Pancreas (tissue), 10 donors: ENCODE results near the gene CUX1. TPM values are rescaled to one million over a fixed set of nuclear protein-coding genes. Genes with fewer than 3 reads are reported as not detected.

ENCODE experiments used
- ATAC-seq, 4 donors: fragments of 200-7000 bp; cut with Tn5 transposase; one replicate each; pipeline versions ENCODE4 v1.8.0 to v1.9.1; 2020; ENCODE audit warnings: mild to moderate bottlenecking in 4 of 4, moderate library complexity in 4 of 4
- DNase-seq, 6 donors: peaks; one replicate each; pipeline ENCODE4 v3.0.0-alpha.2; 2020
- FAIRE-seq: peaks from 2 replicates; lab custom pipeline; 2012; peaks lifted over from hg19 to GRCh38; lab: Jason Lieb, UNC
- H3K27ac ChIP-seq, 4 donors: fragments of 200-600 bp; sonication (generic); 1 replicate in 3 of 4; 2 replicates in 1 of 4; pipeline versions ENCODE4 v1.5.0 to v1.8.0; 2020
- H3K27me3 ChIP-seq, 4 donors: fragments of 200-600 bp; one replicate each; pipeline ENCODE4 v1.8.0; 2021
- H3K36me3 ChIP-seq, 3 donors: fragments of 200-600 bp; sonication (generic) in 1 of 3; one replicate each; pipeline versions ENCODE4 v1.5.0 to v1.8.0; 2020 to 2021
- H3K4me1 ChIP-seq, 3 donors: fragments of 200-600 bp; one replicate each; pipeline ENCODE4 v1.8.0; 2021
- H3K4me3 ChIP-seq, 4 donors: fragments of 200-600 bp; sonication (generic) in 2 of 4; one replicate each; pipeline versions ENCODE4 v1.5.0 to v1.8.0; 2020 to 2021
- H3K9me3 ChIP-seq, 4 donors: fragments of 200-600 bp; one replicate each; pipeline ENCODE4 v1.8.0; 2021
- WGBS, 2 donors: extraction: QIAGEN DNeasy Blood & Tissue Kit; methylation state at CpG; one replicate each; pipeline ENCODE4 v1.1.7; 2013; 5-methylcytosine and 5-hydroxymethylcytosine counted together
- intact Hi-C, 3 donors: fragments of 100-400 bp; cut with DNase I; formaldehyde crosslinking; loops; one replicate each; pipeline versions ENCODE4 v1.11.1 to v1.14.2; 2022
- polyA plus RNA-seq, 2 donors: library from polyadenylated mRNA; stranded (reverse); fragments of 200-250 nt; gene quantifications; one replicate each; pipeline ENCODE4 v1.2.3, GENCODE V29; 2013
- total RNA-seq, 6 donors: library from RNA; stranded (reverse); fragmentation: NEBNext Ultra II Directional in 4 of 6; extraction: Animal tissue kit (Norgen Biotek cat#: 25700) in 4 of 6; gene quantifications; one replicate each; pipeline versions ENCODE4 v1.2.1 to v1.2.4, GENCODE V29; 2021 to 2023
- TF ChIP-seq, protein P1 (sequence below), 4 donors: fragments of 200-600 bp; sonication (generic) in 3 of 4; IDR thresholded peaks; one replicate each; pipeline versions ENCODE4 v1.5.0 to v1.8.0; 2021; ENCODE audit warnings: antibody characterized with exemption in 4 of 4
- donor health status: healthy with polysubstance abuse.
- donor health status: DM: no; HTN: no; CAD: no; lungs with moderate emphysema.
- donor health status: DM: no; HTN: no; CAD: no.
- donor health status: control.
- donor health status: control.
- donor health status: Bipolar disorder and iron deficiency.
- donor health status: DM: yes; HTN: yes; CAD: no.
- donor health status: DM: no; HTN: no; CAD: no.
- donor health status: DM: no; HTN: no; CAD: no.
- donor health status: DM: yes; HTN: yes; CAD: no.

Gene CUX1
- total and polyA plus RNA-seq, 8 donors = 18.9 to 61.2 (median 45.1) TPM

DNA sequence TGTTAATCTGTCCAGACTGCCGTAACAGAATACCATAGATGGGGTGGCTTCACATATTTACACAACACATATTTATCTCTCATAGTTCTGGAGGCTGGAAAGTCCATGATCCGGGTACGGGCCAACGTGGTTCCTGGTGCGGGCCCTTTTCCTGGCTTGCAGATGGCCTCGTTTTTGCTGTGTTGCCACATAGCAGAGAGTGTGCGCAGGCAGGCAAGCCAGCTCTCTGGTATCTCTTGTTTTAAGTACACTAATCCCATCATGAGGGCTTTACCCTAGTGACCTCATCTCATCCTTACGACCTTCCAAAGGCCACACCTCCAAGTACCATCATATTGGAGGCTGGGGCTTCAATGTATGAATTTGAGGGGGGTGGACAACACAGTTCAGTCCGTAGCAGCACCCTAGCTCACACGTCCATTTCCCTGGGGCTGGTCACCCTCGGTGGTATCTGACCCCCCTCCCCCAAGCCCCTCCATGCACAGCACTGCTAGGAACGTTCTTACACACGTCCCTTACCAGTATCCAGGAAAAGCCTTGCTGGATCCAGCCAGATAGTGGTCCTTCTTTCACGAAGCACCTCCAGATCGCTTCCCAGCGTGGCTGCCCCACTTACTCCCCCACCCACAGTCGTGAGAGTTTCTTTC lies 21.5 kb downstream of the CUX1 start:
- no peaks in the 10 kb centered on the region for H3K9me3 ChIP-seq
- intact Hi-C loops = no loop called here
- H3K27me3 ChIP-seq = no peaks in the 10 kb centered on the region
- FAIRE-seq (no peak), DNase-seq (no peak), ATAC-seq (no peak)
- H3K27ac ChIP-seq = no peak overlapping the region
- TF ChIP-seq, protein P1, sequence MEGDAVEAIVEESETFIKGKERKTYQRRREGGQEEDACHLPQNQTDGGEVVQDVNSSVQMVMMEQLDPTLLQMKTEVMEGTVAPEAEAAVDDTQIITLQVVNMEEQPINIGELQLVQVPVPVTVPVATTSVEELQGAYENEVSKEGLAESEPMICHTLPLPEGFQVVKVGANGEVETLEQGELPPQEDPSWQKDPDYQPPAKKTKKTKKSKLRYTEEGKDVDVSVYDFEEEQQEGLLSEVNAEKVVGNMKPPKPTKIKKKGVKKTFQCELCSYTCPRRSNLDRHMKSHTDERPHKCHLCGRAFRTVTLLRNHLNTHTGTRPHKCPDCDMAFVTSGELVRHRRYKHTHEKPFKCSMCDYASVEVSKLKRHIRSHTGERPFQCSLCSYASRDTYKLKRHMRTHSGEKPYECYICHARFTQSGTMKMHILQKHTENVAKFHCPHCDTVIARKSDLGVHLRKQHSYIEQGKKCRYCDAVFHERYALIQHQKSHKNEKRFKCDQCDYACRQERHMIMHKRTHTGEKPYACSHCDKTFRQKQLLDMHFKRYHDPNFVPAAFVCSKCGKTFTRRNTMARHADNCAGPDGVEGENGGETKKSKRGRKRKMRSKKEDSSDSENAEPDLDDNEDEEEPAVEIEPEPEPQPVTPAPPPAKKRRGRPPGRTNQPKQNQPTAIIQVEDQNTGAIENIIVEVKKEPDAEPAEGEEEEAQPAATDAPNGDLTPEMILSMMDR (IDR thresholded peaks at IDR 0.05) = no peak
- no peaks in the 10 kb centered on the region for H3K36me3 ChIP-seq
- no peak overlapping the region for H3K4me3 ChIP-seq
- H3K4me1 ChIP-seq = no peaks in the 10 kb centered on the region
- 89 to 90% methylated on average over 17 of the region's 17 CpGs for WGBS, 2 donors

DNA sequence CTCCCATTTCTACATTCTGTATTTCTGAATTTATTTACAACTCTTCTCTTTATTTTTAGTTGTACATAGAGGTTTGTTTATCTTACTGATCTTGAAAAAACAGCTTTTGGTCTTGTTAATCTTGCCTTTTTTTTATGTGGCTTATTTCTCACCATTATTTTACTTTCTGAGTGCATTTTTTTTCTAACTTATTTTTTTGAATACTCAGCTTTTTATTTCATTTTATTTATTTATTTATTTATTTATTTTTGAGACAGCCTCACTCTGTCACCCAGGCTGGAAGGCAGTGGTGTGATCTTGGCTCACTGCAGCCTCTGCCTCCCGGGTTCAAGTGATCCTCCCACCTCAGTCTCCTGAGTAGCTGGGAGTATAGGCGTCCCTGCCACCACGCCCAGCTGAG lies 23.9 kb downstream of the CUX1 start:
- ATAC-seq (no peak), DNase-seq (no peak), FAIRE-seq (no peak)
- Histone ChIP-seq H3K4me3 (no peak overlapping the region), H3K27ac (no peak overlapping the region), H3K36me3 (no peaks in the 10 kb centered on the region), H3K4me1 (no peaks in the 10 kb centered on the region), H3K27me3 (no peaks in the 10 kb centered on the region), H3K9me3 (no peaks in the 10 kb centered on the region)
- TF ChIP-seq, protein P1 (IDR thresholded peaks at IDR 0.05) = no peak
- intact Hi-C loops = no loop called here
- WGBS, 2 donors = 92 to 95% methylated on average over 3 of the region's 3 CpGs

DNA sequence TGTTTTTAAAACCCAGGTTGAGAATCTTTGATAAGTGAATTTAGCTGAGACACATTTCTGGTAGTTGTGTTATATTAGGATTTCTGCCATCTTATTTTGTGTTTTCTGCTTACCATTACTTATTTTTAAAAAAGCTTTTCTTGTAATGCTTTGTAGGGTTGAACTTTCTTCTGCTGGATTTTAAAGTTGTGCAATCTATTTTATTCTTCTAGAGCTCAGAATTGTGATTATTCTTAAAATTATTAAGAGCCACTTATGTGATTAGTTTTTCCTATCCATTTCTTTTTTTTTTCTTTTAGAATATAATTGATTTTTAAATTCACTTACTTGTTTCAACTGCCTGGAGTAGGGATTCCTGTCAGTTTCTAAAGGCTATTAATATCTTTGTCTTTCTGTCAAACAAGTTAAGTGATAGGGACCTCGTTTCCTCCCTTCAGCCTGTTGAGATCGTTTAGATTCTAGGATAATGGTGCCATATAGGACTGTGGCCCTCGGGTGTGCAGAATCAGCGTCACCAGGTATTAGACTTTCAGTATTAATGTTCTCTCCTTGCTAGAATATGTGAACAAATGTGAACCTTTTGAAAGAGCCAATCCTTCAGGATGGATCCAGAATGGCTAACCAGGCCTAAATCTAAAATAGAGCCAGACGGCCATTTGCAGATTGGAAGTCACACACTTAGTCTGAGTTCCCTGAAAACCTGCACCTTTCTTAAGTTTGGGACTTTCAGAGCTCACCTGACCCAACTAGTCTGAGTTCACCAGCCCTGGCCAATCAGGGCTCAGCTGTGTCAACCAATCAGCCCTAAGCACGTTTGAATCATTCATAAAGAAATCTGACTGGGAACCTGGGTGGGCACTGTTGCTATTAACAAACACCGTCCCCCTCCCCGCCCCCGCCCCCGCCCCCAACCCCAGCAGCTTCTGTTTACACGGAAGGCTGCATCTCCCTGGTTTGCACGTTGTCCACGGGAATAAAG lies 26.2 kb downstream of the CUX1 start:
- no peaks in the 10 kb centered on the region for H3K4me1 ChIP-seq
- DNase-seq = no peak
- H3K27ac ChIP-seq = no peak overlapping the region
- 72 to 75% methylated on average over 13 of the region's 13 CpGs for WGBS, 2 donors
- intact Hi-C loops = no loop called here
- no peak overlapping the region for H3K4me3 ChIP-seq
- H3K9me3 ChIP-seq = no peaks in the 10 kb centered on the region
- no peak for ATAC-seq
- TF ChIP-seq, protein P1 (IDR thresholded peaks at IDR 0.05) = no peak
- no peaks in the 10 kb centered on the region for H3K27me3 ChIP-seq
- no peaks in the 10 kb centered on the region for H3K36me3 ChIP-seq
- no peak for FAIRE-seq

DNA sequence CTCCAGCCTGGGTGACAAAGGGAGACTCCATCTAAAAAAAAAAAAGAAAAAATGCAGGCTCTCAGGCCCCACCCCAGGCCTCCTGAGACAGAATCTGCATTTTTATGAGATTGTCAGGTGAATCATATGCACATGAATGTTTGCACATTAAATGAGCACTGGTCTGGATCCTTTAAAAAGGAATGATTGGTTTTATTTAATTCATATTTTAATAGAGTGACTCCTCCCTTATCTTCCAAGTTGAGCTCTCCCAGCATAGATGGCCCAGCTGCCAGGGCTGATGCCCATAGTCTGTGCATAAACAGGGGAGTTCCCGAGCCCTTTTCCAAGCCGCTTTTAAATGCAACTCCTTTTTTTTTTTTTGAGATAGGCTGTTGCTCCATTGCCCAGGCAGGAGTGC lies 28.5 kb downstream of the CUX1 start:
- 96 to 99% methylated on average over 2 of the region's 2 CpGs for WGBS, 2 donors
- Histone ChIP-seq H3K4me1 (no peaks in the 10 kb centered on the region), H3K36me3 (no peaks in the 10 kb centered on the region), H3K27me3 (no peaks in the 10 kb centered on the region), H3K9me3 (no peaks in the 10 kb centered on the region), H3K4me3 (no peak overlapping the region), H3K27ac (no peak overlapping the region)
- TF ChIP-seq, protein P1 (IDR thresholded peaks at IDR 0.05) = no peak
- DNase-seq (no peak), FAIRE-seq (no peak), ATAC-seq (no peak)
- intact Hi-C loops = no loop called here
